ENCODE results near the gene RBM47. TPM values are rescaled to one million over a fixed set of nuclear protein-coding genes. Genes with fewer than 3 reads are reported as not detected.
A peak's percentile ranks its signal among the peaks of the same experiment; 100 is the strongest.

RBM47 gene
- total and polyA plus RNA-seq, 10 of the 15 experiments (the other 5 are each of a cell fraction or from before 2014, with no cell fraction given) = 7.9 to 45.0 (median 28.7) TPM

GRCh38 chr4:40629401-40630334, at the start of gene RBM47 (continued):
- no peak for TF ChIP-seq ATF2 (IDR thresholded peaks at IDR 0.05; ENCODE audit: low read length)
- TF ChIP-seq FOXM1 (IDR thresholded peaks at IDR 0.05; ENCODE audit: low read depth, low read length) = peak; percentile 32; the same call in 1 of the 2 replicates
- TF ChIP-seq TAF1 (IDR thresholded peaks at IDR 0.05; ENCODE audit: borderline replicate concordance, low read depth, low read length) = peak; percentile 31; the same call in 1 of the 2 replicates
- TF ChIP-seq EZH2 (IDR thresholded peaks at IDR 0.05; ENCODE audit: borderline replicate concordance, control insufficient read depth, low read depth, low read length) = no peak
- TF ChIP-seq PKNOX1 (IDR thresholded peaks at IDR 0.05) = no peak
- TF ChIP-seq BCL11A (IDR thresholded peaks at IDR 0.05; ENCODE audit: low read depth, low read length) = no peak
- no peak for TF ChIP-seq SUZ12 (IDR thresholded peaks at IDR 0.05; ENCODE audit: unreplicated experiment)
- TF ChIP-seq BRCA1 (IDR thresholded peaks at IDR 0.05; ENCODE audit: low read depth, low read length) = no peak
- TF ChIP-seq ATF3 (IDR thresholded peaks at IDR 0.05; ENCODE audit: borderline replicate concordance, extremely low read depth, low read depth, low read length) = no peak
- peak; percentile 72; the same call in 1 of the 2 replicates for TF ChIP-seq MXI1 (IDR thresholded peaks at IDR 0.05; ENCODE audit: low read depth, low read length)
- TF ChIP-seq, protein P1, sequence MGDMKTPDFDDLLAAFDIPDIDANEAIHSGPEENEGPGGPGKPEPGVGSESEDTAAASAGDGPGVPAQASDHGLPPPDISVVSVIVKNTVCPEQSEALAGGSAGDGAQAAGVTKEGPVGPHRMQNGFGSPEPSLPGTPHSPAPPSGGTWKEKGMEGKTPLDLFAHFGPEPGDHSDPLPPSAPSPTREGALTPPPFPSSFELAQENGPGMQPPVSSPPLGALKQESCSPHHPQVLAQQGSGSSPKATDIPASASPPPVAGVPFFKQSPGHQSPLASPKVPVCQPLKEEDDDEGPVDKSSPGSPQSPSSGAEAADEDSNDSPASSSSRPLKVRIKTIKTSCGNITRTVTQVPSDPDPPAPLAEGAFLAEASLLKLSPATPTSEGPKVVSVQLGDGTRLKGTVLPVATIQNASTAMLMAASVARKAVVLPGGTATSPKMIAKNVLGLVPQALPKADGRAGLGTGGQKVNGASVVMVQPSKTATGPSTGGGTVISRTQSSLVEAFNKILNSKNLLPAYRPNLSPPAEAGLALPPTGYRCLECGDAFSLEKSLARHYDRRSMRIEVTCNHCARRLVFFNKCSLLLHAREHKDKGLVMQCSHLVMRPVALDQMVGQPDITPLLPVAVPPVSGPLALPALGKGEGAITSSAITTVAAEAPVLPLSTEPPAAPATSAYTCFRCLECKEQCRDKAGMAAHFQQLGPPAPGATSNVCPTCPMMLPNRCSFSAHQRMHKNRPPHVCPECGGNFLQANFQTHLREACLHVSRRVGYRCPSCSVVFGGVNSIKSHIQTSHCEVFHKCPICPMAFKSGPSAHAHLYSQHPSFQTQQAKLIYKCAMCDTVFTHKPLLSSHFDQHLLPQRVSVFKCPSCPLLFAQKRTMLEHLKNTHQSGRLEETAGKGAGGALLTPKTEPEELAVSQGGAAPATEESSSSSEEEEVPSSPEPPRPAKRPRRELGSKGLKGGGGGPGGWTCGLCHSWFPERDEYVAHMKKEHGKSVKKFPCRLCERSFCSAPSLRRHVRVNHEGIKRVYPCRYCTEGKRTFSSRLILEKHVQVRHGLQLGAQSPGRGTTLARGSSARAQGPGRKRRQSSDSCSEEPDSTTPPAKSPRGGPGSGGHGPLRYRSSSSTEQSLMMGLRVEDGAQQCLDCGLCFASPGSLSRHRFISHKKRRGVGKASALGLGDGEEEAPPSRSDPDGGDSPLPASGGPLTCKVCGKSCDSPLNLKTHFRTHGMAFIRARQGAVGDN (IDR thresholded peaks at IDR 0.05) = no peak
- TF ChIP-seq POLR2AphosphoS5 (IDR thresholded peaks at IDR 0.05; ENCODE audit: low read length) = peak; percentile 70
- no peak for TF ChIP-seq HDAC6 (IDR thresholded peaks at IDR 0.05; ENCODE audit: unreplicated experiment)
- TF ChIP-seq BHLHE40 (IDR thresholded peaks at IDR 0.05; ENCODE audit: borderline replicate concordance in 1 of 2, low read depth in 2 of 2, low read length in 1 of 2) = peak; percentile 69 to 91; a peak in 3 of 4 replicates
- TF ChIP-seq BACH1 (IDR thresholded peaks at IDR 0.05; ENCODE audit: borderline replicate concordance) = peak; percentile 53
- no peak for TF ChIP-seq EP300 (IDR thresholded peaks at IDR 0.05; ENCODE audit: borderline replicate concordance in 1 of 2, control insufficient read depth in 1 of 2, low read depth in 2 of 2, low read length in 2 of 2)

Measured in GM12878 (cell line).